Gastrocnemius medialis (tissue), 4 donors: ENCODE results near the gene CABP7. TPM values are rescaled to one million over a fixed set of nuclear protein-coding genes. Genes with fewer than 3 reads are reported as not detected.

Experiments
- ATAC-seq, 2 donors: fragments of 150-250 bp; one replicate each; pipeline ENCODE4 v1.9.1; 2016
- DNase-seq, 2 donors: peaks; one replicate each; pipeline ENCODE4 v3.0.0-alpha.2; 2019
- H3K27ac ChIP-seq, 4 donors: fragments of 200-600 bp; sonication (generic); 1 replicate in 1 of 4; 2 replicates in 3 of 4; pipeline ENCODE4 v1.5.1; 2016 to 2018; ENCODE audit warnings: mild to moderate bottlenecking in 2 of 4, moderate library complexity in 1 of 4
- H3K27me3 ChIP-seq, 3 donors: fragments of 200-600 bp; sonication (generic) in 2 of 3; 1 replicate in 1 of 3; 2 replicates in 2 of 3; pipeline versions ENCODE4 v1.5.1 to v1.6.0; 2016 to 2019; ENCODE audit warnings: mild to moderate bottlenecking in 1 of 3, moderate library complexity in 1 of 3
- H3K36me3 ChIP-seq, 2 donors: fragments of 200-600 bp; sonication (generic) in 1 of 2; one replicate each; pipeline ENCODE4 v1.5.1; 2017 to 2018
- H3K4me1 ChIP-seq, 2 donors: fragments of 200-600 bp; sonication (generic) in 1 of 2; one replicate each; pipeline ENCODE4 v1.5.1; 2016 to 2017; ENCODE audit warnings: mild to moderate bottlenecking in 2 of 2
- H3K4me3 ChIP-seq, 4 donors: fragments of 200-600 bp; sonication (generic) in 3 of 4; 1 replicate in 1 of 4; 2 replicates in 3 of 4; pipeline ENCODE4 v1.5.1; 2016 to 2019; ENCODE audit warnings: mild to moderate bottlenecking in 2 of 4
- H3K9me3 ChIP-seq, 3 donors: fragments of 200-600 bp; sonication (generic) in 2 of 3; 1 replicate in 1 of 3; 2 replicates in 2 of 3; pipeline ENCODE4 v1.5.1; 2016 to 2019
- POLR2A ChIP-seq, 2 donors: fragments of 450-650 bp; IDR thresholded peaks; one replicate each; pipeline ENCODE4 v1.6.1; 2017; ENCODE audit warnings: antibody characterized with exemption in 2 of 2, mild to moderate bottlenecking in 2 of 2, moderate library complexity in 2 of 2
- in situ Hi-C, 4 donors: fragments of 200-750 bp; cut with MboI; loops; one replicate each; pipeline versions ENCODE4 v1.15.0 to v1.8.0; 2017; ENCODE audit warnings: low sequenced_read_pairs in 4 of 4
- intact Hi-C: fragments of 100-400 bp; cut with DNase I; formaldehyde crosslinking; loops from one replicate; pipeline ENCODE4 v1.15.1; 2023; ENCODE audit warnings: low total_unique reads
- total RNA-seq, 4 donors: library from RNA; depleted of rRNA; stranded (reverse); fragments of >200 nt; gene quantifications; one replicate each; pipeline versions ENCODE4 v1.1.0 to v1.2.3, GENCODE V29; 2016
- TF ChIP-seq, protein P1 (sequence below), 5 experiments: fragments of 450-650 bp in 3 of 5; fragments of 200-600 bp in 2 of 5; sonication (generic) in 2 of 5; IDR thresholded peaks in 4 of 5; conservative IDR thresholded peaks in 1 of 5; 1 replicate in 4 of 5; 2 replicates in 1 of 5; pipeline ENCODE4 v1.5.1; 2016 to 2019; ENCODE audit warnings: antibody characterized with exemption in 5 of 5, mild to moderate bottlenecking in 3 of 5, moderate library complexity in 3 of 5

Gene CABP7
- total RNA-seq, 4 donors from 2014 or later, result not detected

DNA sequence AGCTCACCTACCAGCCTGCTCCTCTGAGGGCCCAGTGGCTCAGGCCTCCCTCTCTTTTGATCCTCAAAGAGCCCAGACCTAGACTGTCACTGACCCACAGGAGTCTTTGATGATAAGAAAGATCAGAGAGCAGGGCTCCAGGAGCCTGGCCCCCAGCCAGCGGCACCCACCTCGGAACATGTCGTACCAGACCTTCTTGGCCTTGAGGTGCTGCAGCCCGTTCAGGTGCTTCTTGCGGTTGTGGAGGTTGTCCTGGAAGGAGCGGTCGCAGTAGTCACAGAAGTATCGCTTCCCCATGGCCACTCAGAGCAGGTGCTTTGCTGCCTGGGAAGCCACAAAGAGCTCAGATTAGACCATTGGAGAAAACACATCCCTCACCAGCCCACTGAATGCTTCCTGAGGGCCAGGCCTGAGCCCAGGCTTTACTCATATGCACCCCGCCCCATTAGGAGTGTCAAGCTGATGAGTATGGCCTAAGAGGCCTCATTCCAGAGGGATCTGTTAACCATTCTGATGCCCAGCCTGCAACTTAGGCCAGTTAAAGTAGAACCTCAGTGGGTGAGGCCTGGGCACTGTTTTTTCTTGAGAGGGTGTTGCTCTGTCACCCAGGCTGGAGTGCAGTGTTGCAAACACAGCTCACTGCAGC is 28.6 kb downstream of the CABP7 start:
- intact Hi-C loops, result no loop called here
- Histone ChIP-seq H3K4me1 (peaks cover 10 to 16% of the 10 kb centered on the region in 2 donors), H3K36me3 (peaks cover 0 to 10% of the 10 kb centered on the region in 2 donors), H3K4me3 (no peak overlapping the region), H3K9me3 (no peaks in the 10 kb centered on the region), H3K27me3 (no peaks in the 10 kb centered on the region), H3K27ac (no peak overlapping the region)
- ATAC-seq, result no peak
- in situ Hi-C loops, result no loop called here
- no peak for DNase-seq
- TF ChIP-seq, protein P1, sequence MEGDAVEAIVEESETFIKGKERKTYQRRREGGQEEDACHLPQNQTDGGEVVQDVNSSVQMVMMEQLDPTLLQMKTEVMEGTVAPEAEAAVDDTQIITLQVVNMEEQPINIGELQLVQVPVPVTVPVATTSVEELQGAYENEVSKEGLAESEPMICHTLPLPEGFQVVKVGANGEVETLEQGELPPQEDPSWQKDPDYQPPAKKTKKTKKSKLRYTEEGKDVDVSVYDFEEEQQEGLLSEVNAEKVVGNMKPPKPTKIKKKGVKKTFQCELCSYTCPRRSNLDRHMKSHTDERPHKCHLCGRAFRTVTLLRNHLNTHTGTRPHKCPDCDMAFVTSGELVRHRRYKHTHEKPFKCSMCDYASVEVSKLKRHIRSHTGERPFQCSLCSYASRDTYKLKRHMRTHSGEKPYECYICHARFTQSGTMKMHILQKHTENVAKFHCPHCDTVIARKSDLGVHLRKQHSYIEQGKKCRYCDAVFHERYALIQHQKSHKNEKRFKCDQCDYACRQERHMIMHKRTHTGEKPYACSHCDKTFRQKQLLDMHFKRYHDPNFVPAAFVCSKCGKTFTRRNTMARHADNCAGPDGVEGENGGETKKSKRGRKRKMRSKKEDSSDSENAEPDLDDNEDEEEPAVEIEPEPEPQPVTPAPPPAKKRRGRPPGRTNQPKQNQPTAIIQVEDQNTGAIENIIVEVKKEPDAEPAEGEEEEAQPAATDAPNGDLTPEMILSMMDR (IDR thresholded peaks at IDR 0.05 in 4 of 5, conservative IDR thresholded peaks at IDR 0.05 in 1 of 5), result no peak
- TF ChIP-seq POLR2A (IDR thresholded peaks at IDR 0.05), result no peak

DNA sequence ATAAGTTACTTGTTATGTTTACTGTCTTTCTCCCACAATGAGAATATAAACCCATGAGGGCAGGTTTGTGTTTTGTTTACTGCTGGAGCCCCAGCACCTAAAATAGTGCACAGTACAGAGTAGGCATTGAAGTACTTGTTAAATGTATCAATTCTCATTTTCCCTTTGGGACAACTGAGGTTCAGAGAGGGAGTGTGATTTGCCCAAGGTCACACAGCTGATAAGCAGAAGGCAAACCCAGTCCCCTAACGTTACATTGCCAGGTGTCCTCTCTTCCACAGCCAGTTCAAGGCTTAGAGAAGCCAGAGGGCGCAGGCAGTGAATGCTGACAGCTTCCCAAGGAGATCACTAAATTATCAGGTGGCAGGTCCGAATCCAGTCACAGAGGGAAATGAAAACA is 30.2 kb downstream of the CABP7 start:
- in situ Hi-C loops (no loop called here), intact Hi-C loops (no loop called here)
- no peak for TF ChIP-seq POLR2A (IDR thresholded peaks at IDR 0.05)
- H3K27me3 ChIP-seq, result no peaks in the 10 kb centered on the region
- peaks cover 0 to 10% of the 10 kb centered on the region in 2 donors for H3K36me3 ChIP-seq
- ATAC-seq (no peak), DNase-seq (no peak)
- no peak overlapping the region for H3K27ac ChIP-seq
- H3K4me3 ChIP-seq, result no peak overlapping the region
- no peaks in the 10 kb centered on the region for H3K9me3 ChIP-seq
- H3K4me1 ChIP-seq, result peaks cover 15 to 19% of the 10 kb centered on the region in 2 donors

DNA sequence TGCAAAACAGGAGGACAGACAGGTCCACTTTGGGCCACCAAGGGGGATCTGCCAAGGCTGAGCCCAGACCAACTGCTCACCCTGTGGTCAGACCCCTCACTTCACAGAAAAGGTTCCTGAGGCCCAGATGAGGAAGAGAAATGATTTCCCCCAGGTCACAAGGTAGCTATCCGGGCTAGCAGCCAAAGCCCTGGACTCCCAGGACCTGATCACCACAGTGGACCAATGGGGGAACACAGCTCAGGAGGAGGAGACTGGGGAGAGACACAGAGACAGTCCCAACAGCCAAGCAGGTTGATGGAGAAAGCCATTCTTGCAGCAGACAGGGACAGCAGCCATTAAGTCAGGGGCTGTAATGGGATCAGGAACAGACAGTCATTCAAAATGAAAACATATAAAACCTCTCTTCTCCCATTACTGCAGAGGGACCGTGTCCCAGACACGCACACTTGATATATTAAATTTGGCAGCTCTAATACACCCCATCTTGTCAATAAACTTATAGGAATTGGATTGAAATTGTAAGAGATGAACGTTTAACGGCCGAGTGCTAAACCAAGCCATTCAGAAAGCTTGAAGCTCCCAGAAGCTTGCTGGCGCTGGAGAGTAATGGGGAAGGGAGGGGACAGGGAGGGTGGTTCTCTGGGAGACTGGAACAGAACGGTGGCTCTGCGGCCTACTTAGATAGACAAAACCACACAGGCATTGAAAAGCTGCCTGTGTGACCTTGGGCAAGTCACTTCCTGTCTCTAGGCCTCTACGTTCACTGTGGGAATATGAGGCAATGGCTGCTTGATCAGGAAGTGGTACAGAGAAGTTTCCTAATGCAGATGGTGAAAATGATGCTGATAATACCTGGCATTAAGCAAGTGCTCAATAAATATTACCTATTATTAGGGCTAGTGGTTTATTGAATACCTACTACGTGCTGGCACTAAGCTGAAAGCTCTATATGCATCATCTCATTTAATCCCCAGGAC is 31.0 kb downstream of the CABP7 start:
- DNase-seq (no peak), ATAC-seq (no peak)
- in situ Hi-C loops (no loop called here), intact Hi-C loops (no loop called here)
- no peak for TF ChIP-seq POLR2A (IDR thresholded peaks at IDR 0.05)
- TF ChIP-seq, protein P1 (IDR thresholded peaks at IDR 0.05 in 4 of 5, conservative IDR thresholded peaks at IDR 0.05 in 1 of 5), result no peak
- Histone ChIP-seq H3K9me3 (no peaks in the 10 kb centered on the region), H3K4me3 (no peak overlapping the region), H3K36me3 (peaks cover 0 to 10% of the 10 kb centered on the region in 2 donors), H3K27me3 (no peaks in the 10 kb centered on the region), H3K27ac (peak overlapping the region in 1 of 4 donors; percentile 8), H3K4me1 (peaks cover 16 to 22% of the 10 kb centered on the region in 2 donors)

DNA sequence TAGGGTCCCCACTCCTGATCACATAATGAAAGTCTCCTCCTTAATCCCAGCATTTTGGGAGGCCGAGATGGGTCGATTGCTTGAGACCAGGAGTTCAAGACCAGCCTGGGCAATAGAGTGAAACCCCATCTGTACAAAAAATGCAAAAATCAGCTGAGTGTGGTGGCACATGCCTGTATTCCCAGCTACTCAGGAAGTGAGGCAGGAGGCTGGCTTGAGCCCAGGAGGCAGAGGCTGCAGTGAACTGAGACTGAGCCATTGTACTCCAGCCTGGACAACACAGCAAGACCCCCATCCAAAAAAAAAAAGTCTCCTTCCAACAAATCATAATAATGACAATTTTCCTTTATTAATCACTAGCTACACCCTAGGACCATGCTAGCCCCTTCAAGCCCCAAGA is 31.9 kb downstream of the CABP7 start:
- H3K27me3 ChIP-seq, result no peaks in the 10 kb centered on the region
- no peak for ATAC-seq
- no peak overlapping the region for H3K4me3 ChIP-seq
- intact Hi-C loops, result no loop called here
- H3K36me3 ChIP-seq, result peaks cover 0 to 10% of the 10 kb centered on the region in 2 donors
- no peaks in the 10 kb centered on the region for H3K9me3 ChIP-seq
- peak overlapping the region in 1 of 4 donors; percentile 8 for H3K27ac ChIP-seq
- in situ Hi-C loops, result no loop called here
- no peak for TF ChIP-seq POLR2A (IDR thresholded peaks at IDR 0.05)
- TF ChIP-seq, protein P1 (IDR thresholded peaks at IDR 0.05 in 4 of 5, conservative IDR thresholded peaks at IDR 0.05 in 1 of 5), result no peak
- no peak for DNase-seq
- peaks cover 24 to 27% of the 10 kb centered on the region in 2 donors for H3K4me1 ChIP-seq
